ENCODE results near the gene RAD51D.

RAD51D gene

DNA sequence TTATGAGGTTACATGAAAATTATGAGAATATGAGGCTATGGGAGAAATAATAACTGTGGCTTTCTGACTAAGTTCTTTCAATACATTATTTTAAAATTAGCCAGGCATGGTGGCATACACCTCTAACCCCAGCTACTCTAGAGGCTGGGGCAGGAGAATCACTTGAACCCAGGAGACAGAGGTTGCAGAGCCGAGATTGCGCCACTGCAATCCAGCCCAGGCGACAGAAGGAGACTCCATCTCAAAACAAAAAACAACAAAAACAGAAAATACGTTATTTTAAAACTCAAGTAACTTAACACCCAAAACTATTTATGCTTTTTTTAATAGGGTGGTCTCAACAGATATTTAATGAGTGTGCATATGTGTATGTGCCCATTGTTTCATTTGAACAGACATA lies 53.8 kb downstream of the RAD51D start:
- no peaks in the 10 kb centered on the region for H3K36me3 ChIP-seq (ENCODE audit: control insufficient read depth in 2 of 2, insufficient read depth in 1 of 2, low read length in 2 of 2)
- no peak overlapping the region for H3K27ac ChIP-seq (ENCODE audit: extremely low read depth, low read depth, low read length)
- H3K9me3 ChIP-seq (ENCODE audit: control insufficient read depth, insufficient read depth, low read depth, low read length), result no peaks in the 10 kb centered on the region
- ChIA-PET POLR2A (no interaction called here), CTCF (interaction anchor here (0.6 to 3.3 kb wide), 3 partner anchors 24 to 272 kb away, joined by 4 to 18 read pairs (median 12); partner anchors contain the start of gene RAD51D)
- H3K4me3 ChIP-seq (ENCODE audit: low read depth, low read length), result no peak overlapping the region
- TF ChIP-seq ZNF404 (tag by site-specific recombination; IDR thresholded peaks at IDR 0.05) (no peak), ZNF610 (tag by site-specific recombination; IDR thresholded peaks at IDR 0.05; ENCODE audit: borderline replicate concordance) (no peak), ZNF707 (tag by site-specific recombination; IDR thresholded peaks at IDR 0.05) (no peak), ZNF530 (tag by site-specific recombination; IDR thresholded peaks at IDR 0.05; ENCODE audit: low read depth) (no peak), ZBTB21 (tag by site-specific recombination; IDR thresholded peaks at IDR 0.05) (no peak), ZSCAN23 (tag by site-specific recombination; IDR thresholded peaks at IDR 0.05) (no peak), ZNF777 (tag by site-specific recombination; IDR thresholded peaks at IDR 0.05; ENCODE audit: borderline replicate concordance) (no peak), MZF1 (tag by site-specific recombination; IDR thresholded peaks at IDR 0.05; ENCODE audit: borderline replicate concordance) (no peak), ZNF16 (tag by site-specific recombination; IDR thresholded peaks at IDR 0.05; ENCODE audit: low read depth) (no peak), ZNF670 (tag by site-specific recombination; IDR thresholded peaks at IDR 0.05; ENCODE audit: low read depth) (no peak), ZEB2 (tag by site-specific recombination; IDR thresholded peaks at IDR 0.05) (no peak), ZNF211 (tag by site-specific recombination; IDR thresholded peaks at IDR 0.05; ENCODE audit: low read depth) (no peak), WT1 (tag by site-specific recombination; IDR thresholded peaks at IDR 0.05) (no peak)
- TF ChIP-seq, protein P1, sequence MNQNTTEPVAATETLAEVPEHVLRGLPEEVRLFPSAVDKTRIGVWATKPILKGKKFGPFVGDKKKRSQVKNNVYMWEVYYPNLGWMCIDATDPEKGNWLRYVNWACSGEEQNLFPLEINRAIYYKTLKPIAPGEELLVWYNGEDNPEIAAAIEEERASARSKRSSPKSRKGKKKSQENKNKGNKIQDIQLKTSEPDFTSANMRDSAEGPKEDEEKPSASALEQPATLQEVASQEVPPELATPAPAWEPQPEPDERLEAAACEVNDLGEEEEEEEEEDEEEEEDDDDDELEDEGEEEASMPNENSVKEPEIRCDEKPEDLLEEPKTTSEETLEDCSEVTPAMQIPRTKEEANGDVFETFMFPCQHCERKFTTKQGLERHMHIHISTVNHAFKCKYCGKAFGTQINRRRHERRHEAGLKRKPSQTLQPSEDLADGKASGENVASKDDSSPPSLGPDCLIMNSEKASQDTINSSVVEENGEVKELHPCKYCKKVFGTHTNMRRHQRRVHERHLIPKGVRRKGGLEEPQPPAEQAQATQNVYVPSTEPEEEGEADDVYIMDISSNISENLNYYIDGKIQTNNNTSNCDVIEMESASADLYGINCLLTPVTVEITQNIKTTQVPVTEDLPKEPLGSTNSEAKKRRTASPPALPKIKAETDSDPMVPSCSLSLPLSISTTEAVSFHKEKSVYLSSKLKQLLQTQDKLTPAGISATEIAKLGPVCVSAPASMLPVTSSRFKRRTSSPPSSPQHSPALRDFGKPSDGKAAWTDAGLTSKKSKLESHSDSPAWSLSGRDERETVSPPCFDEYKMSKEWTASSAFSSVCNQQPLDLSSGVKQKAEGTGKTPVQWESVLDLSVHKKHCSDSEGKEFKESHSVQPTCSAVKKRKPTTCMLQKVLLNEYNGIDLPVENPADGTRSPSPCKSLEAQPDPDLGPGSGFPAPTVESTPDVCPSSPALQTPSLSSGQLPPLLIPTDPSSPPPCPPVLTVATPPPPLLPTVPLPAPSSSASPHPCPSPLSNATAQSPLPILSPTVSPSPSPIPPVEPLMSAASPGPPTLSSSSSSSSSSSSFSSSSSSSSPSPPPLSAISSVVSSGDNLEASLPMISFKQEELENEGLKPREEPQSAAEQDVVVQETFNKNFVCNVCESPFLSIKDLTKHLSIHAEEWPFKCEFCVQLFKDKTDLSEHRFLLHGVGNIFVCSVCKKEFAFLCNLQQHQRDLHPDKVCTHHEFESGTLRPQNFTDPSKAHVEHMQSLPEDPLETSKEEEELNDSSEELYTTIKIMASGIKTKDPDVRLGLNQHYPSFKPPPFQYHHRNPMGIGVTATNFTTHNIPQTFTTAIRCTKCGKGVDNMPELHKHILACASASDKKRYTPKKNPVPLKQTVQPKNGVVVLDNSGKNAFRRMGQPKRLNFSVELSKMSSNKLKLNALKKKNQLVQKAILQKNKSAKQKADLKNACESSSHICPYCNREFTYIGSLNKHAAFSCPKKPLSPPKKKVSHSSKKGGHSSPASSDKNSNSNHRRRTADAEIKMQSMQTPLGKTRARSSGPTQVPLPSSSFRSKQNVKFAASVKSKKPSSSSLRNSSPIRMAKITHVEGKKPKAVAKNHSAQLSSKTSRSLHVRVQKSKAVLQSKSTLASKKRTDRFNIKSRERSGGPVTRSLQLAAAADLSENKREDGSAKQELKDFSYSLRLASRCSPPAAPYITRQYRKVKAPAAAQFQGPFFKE (tag by site-specific recombination; IDR thresholded peaks at IDR 0.05; ENCODE audit: borderline replicate concordance), result no peak
- TF ChIP-seq, protein P2, sequence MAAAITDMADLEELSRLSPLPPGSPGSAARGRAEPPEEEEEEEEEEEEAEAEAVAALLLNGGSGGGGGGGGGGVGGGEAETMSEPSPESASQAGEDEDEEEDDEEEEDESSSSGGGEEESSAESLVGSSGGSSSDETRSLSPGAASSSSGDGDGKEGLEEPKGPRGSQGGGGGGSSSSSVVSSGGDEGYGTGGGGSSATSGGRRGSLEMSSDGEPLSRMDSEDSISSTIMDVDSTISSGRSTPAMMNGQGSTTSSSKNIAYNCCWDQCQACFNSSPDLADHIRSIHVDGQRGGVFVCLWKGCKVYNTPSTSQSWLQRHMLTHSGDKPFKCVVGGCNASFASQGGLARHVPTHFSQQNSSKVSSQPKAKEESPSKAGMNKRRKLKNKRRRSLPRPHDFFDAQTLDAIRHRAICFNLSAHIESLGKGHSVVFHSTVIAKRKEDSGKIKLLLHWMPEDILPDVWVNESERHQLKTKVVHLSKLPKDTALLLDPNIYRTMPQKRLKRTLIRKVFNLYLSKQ (tag by site-specific recombination; IDR thresholded peaks at IDR 0.05; ENCODE audit: borderline replicate concordance), result no peak
- TF ChIP-seq, protein P3, sequence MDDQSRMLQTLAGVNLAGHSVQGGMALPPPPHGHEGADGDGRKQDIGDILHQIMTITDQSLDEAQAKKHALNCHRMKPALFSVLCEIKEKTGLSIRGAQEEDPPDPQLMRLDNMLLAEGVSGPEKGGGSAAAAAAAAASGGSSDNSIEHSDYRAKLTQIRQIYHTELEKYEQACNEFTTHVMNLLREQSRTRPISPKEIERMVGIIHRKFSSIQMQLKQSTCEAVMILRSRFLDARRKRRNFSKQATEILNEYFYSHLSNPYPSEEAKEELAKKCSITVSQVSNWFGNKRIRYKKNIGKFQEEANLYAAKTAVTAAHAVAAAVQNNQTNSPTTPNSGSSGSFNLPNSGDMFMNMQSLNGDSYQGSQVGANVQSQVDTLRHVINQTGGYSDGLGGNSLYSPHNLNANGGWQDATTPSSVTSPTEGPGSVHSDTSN (CRISPR knock-in tag; IDR thresholded peaks at IDR 0.05), result no peak
- peaks cover 17% of the 10 kb centered on the region for H3K4me1 ChIP-seq (ENCODE audit: control insufficient read depth, insufficient read depth, low read length)
